ENCODE data around the gene CLEC16A.

Gene CLEC16A

GRCh38 chr16:11150190-11150589 lies 205.8 kb downstream of the CLEC16A start:
- H4K20me1 ChIP-seq (ENCODE audit: insufficient read depth, low read length): no peaks in the 10 kb centered on the region
- H3K4me2 ChIP-seq (ENCODE audit: insufficient read depth, low read length): no peak overlapping the region
- no peak overlapping the region for H3K27ac ChIP-seq (ENCODE audit: low read length)
- H3K27me3 ChIP-seq (ENCODE audit: insufficient read depth, low read length, poor library complexity): no peaks in the 10 kb centered on the region
- no peak overlapping the region for H3K9ac ChIP-seq (ENCODE audit: low read depth, low read length)
- no peak for TF ChIP-seq EZH2 (IDR thresholded peaks at IDR 0.05; ENCODE audit: borderline replicate concordance, low read depth, low read length, severe bottlenecking)
- no peak for TF ChIP-seq CTCF (IDR thresholded peaks at IDR 0.05; ENCODE audit: borderline replicate concordance, extremely low read depth, low read length, poor library complexity, severe bottlenecking)
- DNase-seq: no peak
- H3K4me3 ChIP-seq (ENCODE audit: low read depth in 1 of 2, low read length in 2 of 2): no peak overlapping the region
- H2AFZ ChIP-seq (ENCODE audit: low read depth, low read length): no peak overlapping the region
- ATAC-seq (ENCODE audit: insufficient read depth, low read depth): no peak
- no peaks in the 10 kb centered on the region for H3K79me2 ChIP-seq (ENCODE audit: insufficient read depth, low read length)
- H3K9me3 ChIP-seq (ENCODE audit: insufficient read depth, low read length, severe bottlenecking): no peaks in the 10 kb centered on the region
- no peaks in the 10 kb centered on the region for H3K4me1 ChIP-seq (ENCODE audit: insufficient read depth, low read length)
- H3K36me3 ChIP-seq (ENCODE audit: insufficient read depth, low read length): peaks cover 13% of the 10 kb centered on the region; the same call in 1 of the 2 replicates

- no peaks in the 10 kb centered on the region for H4K20me1 ChIP-seq (ENCODE audit: insufficient read depth, low read length)
- no peaks in the 10 kb centered on the region for H3K27me3 ChIP-seq (ENCODE audit: insufficient read depth, low read length, poor library complexity)
- TF ChIP-seq CTCF (IDR thresholded peaks at IDR 0.05; ENCODE audit: borderline replicate concordance, extremely low read depth, low read length, poor library complexity, severe bottlenecking): no peak
- no peak for TF ChIP-seq EZH2 (IDR thresholded peaks at IDR 0.05; ENCODE audit: borderline replicate concordance, low read depth, low read length, severe bottlenecking)
- H3K4me3 ChIP-seq (ENCODE audit: low read depth in 1 of 2, low read length in 2 of 2): no peak overlapping the region
- no peak overlapping the region for H2AFZ ChIP-seq (ENCODE audit: low read depth, low read length)
- ATAC-seq (ENCODE audit: insufficient read depth, low read depth): no peak
- H3K9ac ChIP-seq (ENCODE audit: low read depth, low read length): no peak overlapping the region
- H3K27ac ChIP-seq (ENCODE audit: low read length): no peak overlapping the region
- peaks cover 13% of the 10 kb centered on the region; the same call in 1 of the 2 replicates for H3K36me3 ChIP-seq (ENCODE audit: insufficient read depth, low read length)
- H3K9me3 ChIP-seq (ENCODE audit: insufficient read depth, low read length, severe bottlenecking): no peaks in the 10 kb centered on the region
- no peaks in the 10 kb centered on the region for H3K79me2 ChIP-seq (ENCODE audit: insufficient read depth, low read length)
- DNase-seq: no peak
- H3K4me1 ChIP-seq (ENCODE audit: insufficient read depth, low read length): no peaks in the 10 kb centered on the region
- H3K4me2 ChIP-seq (ENCODE audit: insufficient read depth, low read length): no peak overlapping the region
These were observed 207.0 kb downstream of the CLEC16A start for GRCh38 chr16:11151156-11151884.

- no peak overlapping the region for H3K4me2 ChIP-seq (ENCODE audit: insufficient read depth, low read length)
- ATAC-seq (ENCODE audit: insufficient read depth, low read depth) (no peak), DNase-seq (no peak)
- H3K4me1 ChIP-seq (ENCODE audit: insufficient read depth, low read length): peaks cover 3% of the 10 kb centered on the region
- no peaks in the 10 kb centered on the region for H3K9me3 ChIP-seq (ENCODE audit: insufficient read depth, low read length, severe bottlenecking)
- no peaks in the 10 kb centered on the region for H3K79me2 ChIP-seq (ENCODE audit: insufficient read depth, low read length)
- H3K9ac ChIP-seq (ENCODE audit: low read depth, low read length): no peak overlapping the region
- H2AFZ ChIP-seq (ENCODE audit: low read depth, low read length): no peak overlapping the region
- peaks cover 13% of the 10 kb centered on the region; the same call in 1 of the 2 replicates for H3K36me3 ChIP-seq (ENCODE audit: insufficient read depth, low read length)
- no peaks in the 10 kb centered on the region for H4K20me1 ChIP-seq (ENCODE audit: insufficient read depth, low read length)
- H3K4me3 ChIP-seq (ENCODE audit: low read depth in 1 of 2, low read length in 2 of 2): no peak overlapping the region
- no peak overlapping the region for H3K27ac ChIP-seq (ENCODE audit: low read length)
- no peaks in the 10 kb centered on the region for H3K27me3 ChIP-seq (ENCODE audit: insufficient read depth, low read length, poor library complexity)
- TF ChIP-seq EZH2 (IDR thresholded peaks at IDR 0.05; ENCODE audit: borderline replicate concordance, low read depth, low read length, severe bottlenecking) (no peak), CTCF (IDR thresholded peaks at IDR 0.05; ENCODE audit: borderline replicate concordance, extremely low read depth, low read length, poor library complexity, severe bottlenecking) (no peak)
These were observed 207.7 kb downstream of the CLEC16A start for GRCh38 chr16:11151885-11152629.
